K562 (cell line): ENCODE measurements around the gene NAPA. TPM values are rescaled to one million over a fixed set of nuclear protein-coding genes. Genes with fewer than 3 reads are reported as not detected.
A peak's percentile ranks its signal among the peaks of the same experiment; 100 is the strongest.

Source experiments
- ATF2 ChIP-seq: sonication (generic); formaldehyde crosslinking; IDR thresholded peaks from 2 replicates; pipeline ENCODE4 v1.8.1; 2022; ENCODE audit warnings: missing genetic modification reagents
- BCOR ChIP-seq: fragments of 450-650 bp; IDR thresholded peaks from 2 replicates; pipeline ENCODE4 v1.6.1; 2016
- BHLHE40 ChIP-seq: IDR thresholded peaks from 2 replicates; pipeline ENCODE4 v1.6.1; 2011; ENCODE audit warnings: low read length, improper control_type of control experiment
- E4F1 ChIP-seq: fragments of 250-450 bp; sonication (Bioruptor Pico); IDR thresholded peaks from 2 replicates; pipeline ENCODE4 v1.5.0; 2021; ENCODE audit warnings: mild to moderate bottlenecking, borderline replicate concordance
- EHMT2 ChIP-seq: fragments of 450-650 bp; IDR thresholded peaks from 2 replicates; pipeline ENCODE4 v1.6.1; 2018; ENCODE audit warnings: antibody characterized with exemption
- ETS1 ChIP-seq: conservative IDR thresholded peaks from 2 replicates; pipeline ENCODE4 v1.6.1; 2011; ENCODE audit warnings: low read depth, mild to moderate bottlenecking, low read length; ENCODE audit not compliant: control insufficient read depth
- KAT2B ChIP-seq: IDR thresholded peaks from one replicate; pipeline ENCODE4 v1.6.1; 2012; ENCODE audit warnings: low read depth, mild to moderate bottlenecking, control low read depth, inconsistent platforms, low read length, moderate library complexity
- NR0B1 ChIP-seq: fragments of 450-650 bp; IDR thresholded peaks from one replicate; pipeline ENCODE4 v1.6.1; 2018; ENCODE audit warnings: mild to moderate bottlenecking, moderate library complexity; ENCODE audit not compliant: partially characterized antibody
- NR2C2 ChIP-seq, 2 experiments: fragments of 200-800 bp in 1 of 2; sonication (Bioruptor generic) in 1 of 2; sonication (generic) in 1 of 2; formaldehyde crosslinking in 1 of 2; IDR thresholded peaks; 2 replicates each; pipeline versions ENCODE4 v1.6.1 to v1.8.0; 2016 to 2022; ENCODE audit warnings: mild to moderate bottlenecking in 1 of 2, missing compliant biosample characterization in 1 of 2, missing genetic modification characterization in 1 of 2, missing genetic modification reagents in 1 of 2
- PHB ChIP-seq: fragments of 250-450 bp; sonication (Bioruptor Pico); IDR thresholded peaks from 2 replicates; pipeline ENCODE4 v1.5.0; 2021
- RB1 ChIP-seq: fragments of 450-650 bp; IDR thresholded peaks from 2 replicates; pipeline ENCODE4 v1.6.1; 2017; ENCODE audit warnings: low read depth, mild to moderate bottlenecking
- RHOXF2B ChIP-seq: fragments of 250-450 bp; sonication (Bioruptor Pico); conservative IDR thresholded peaks from 2 replicates; pipeline ENCODE4 v1.5.1; 2021
- SP2 ChIP-seq: IDR thresholded peaks from 2 replicates; pipeline ENCODE4 v1.6.1; 2011; ENCODE audit warnings: mild to moderate bottlenecking, low read depth, low read length, moderate library complexity; ENCODE audit not compliant: poor library complexity, severe bottlenecking; ENCODE audit errors: extremely low read depth
- SRSF1 ChIP-seq: fragments of 200-400 bp; formaldehyde crosslinking; IDR thresholded peaks from 2 replicates; pipeline ENCODE4 v1.6.1; 2017; ENCODE audit warnings: mild to moderate bottlenecking, low read depth, low read length, moderate library complexity
- TOE1 ChIP-seq, 2 experiments: fragments of 450-650 bp in 1 of 2; sonication (generic) in 1 of 2; formaldehyde crosslinking in 1 of 2; IDR thresholded peaks; 2 replicates each; pipeline versions ENCODE4 v1.7.1 to v1.8.0; 2016 to 2022; ENCODE audit warnings: borderline replicate concordance in 2 of 2, mild to moderate bottlenecking in 2 of 2, antibody characterized with exemption in 1 of 2, inconsistent platforms in 1 of 2, low read depth in 1 of 2, missing genetic modification reagents in 1 of 2, moderate library complexity in 1 of 2
- ZBTB1 ChIP-seq: sonication (generic); formaldehyde crosslinking; IDR thresholded peaks from 2 replicates; pipeline ENCODE4 v1.8.1; 2023; ENCODE audit warnings: missing genetic modification reagents, low read depth, mild to moderate bottlenecking, borderline replicate concordance
- ZNF444 ChIP-seq: fragments of 250-450 bp; sonication (Bioruptor Pico); IDR thresholded peaks from 2 replicates; pipeline ENCODE4 v1.4.0; 2020; ENCODE audit warnings: mild to moderate bottlenecking, moderate library complexity
- polyA plus RNA-seq, 8 experiments: library from polyadenylated mRNA; depleted of rRNA in 4 of 8; stranded (reverse) in 5 of 8; unstranded in 3 of 8; fragments of >200 nt; fragmentation: Nextera tagmentation in 2 of 8; fragmentation: Illumina TruSeq in 1 of 8; extraction: Ambion mirVana in 2 of 8; extraction: Trizol in 1 of 8; gene quantifications; 2 replicates each; pipeline versions ENCODE4 v1.2.1 to v1.2.3, GENCODE V29; 2011 to 2014; ENCODE audit warnings: inconsistent platforms in 1 of 8, missing spikeins in 1 of 8
- total RNA-seq, 7 experiments: library from RNA; depleted of rRNA in 6 of 7; stranded (reverse); fragments of >200 nt in 6 of 7; fragmentation: Illumina TruSeq in 2 of 7; extraction: Trizol in 2 of 7; gene quantifications; 2 replicates each; pipeline versions ENCODE4 v1.2.1 to v1.2.3, GENCODE V29; 2011 to 2021; ENCODE audit warnings: low replicate concordance in 1 of 7

Gene NAPA
- total and polyA plus RNA-seq, 9 of the 15 experiments (the other 6 are each of a cell fraction or from before 2014, with no cell fraction given) = 5.4 to 98.6 (median 77.5) TPM

- 0 out of 2 replicates have a peak, but pooled peaks have one; percentile 69 for TF ChIP-seq SRSF1
- no peak for TF ChIP-seq PHB (CRISPR knock-in tag)
- no peak for TF ChIP-seq ZBTB1
- TF ChIP-seq EHMT2 = no peak
- no peak for TF ChIP-seq SP2
- TF ChIP-seq RB1 = peak; percentile 87
- no peak for TF ChIP-seq ATF2 (CRISPR knock-in tag)
- TF ChIP-seq KAT2B = no peak
- peak; percentile 90 for TF ChIP-seq BCOR
- TF ChIP-seq NR2C2 (CRISPR knock-in tag; IDR thresholded peaks at IDR 0.05) = peak; percentile 40; the same call in 1 of the 2 replicates
- TF ChIP-seq NR2C2 (tag; IDR thresholded peaks at IDR 0.05) = peak; percentile 92
- TF ChIP-seq ETS1 = peak; percentile 93; the same call in 1 of the 2 replicates
- TF ChIP-seq ZNF444 (CRISPR knock-in tag) = no peak
- no peak for TF ChIP-seq E4F1 (CRISPR knock-in tag)
- TF ChIP-seq BHLHE40 = peak; percentile 61
- TF ChIP-seq TOE1 (IDR thresholded peaks at IDR 0.05; ENCODE audit: borderline replicate concordance) = peak; percentile 93
- no peak for TF ChIP-seq TOE1 (CRISPR knock-in tag; IDR thresholded peaks at IDR 0.05; ENCODE audit: borderline replicate concordance, low read depth)
- 0 out of 2 replicates have a peak, but pooled peaks have one; percentile 49 for TF ChIP-seq RHOXF2B (CRISPR knock-in tag)
- no peak for TF ChIP-seq NR0B1
These were observed 30.8 kb downstream of the NAPA start, which contains the start of gene KPTN (continued) for GRCh38 chr19:47483800-47484690.
